GM18505 (cell line): ENCODE results near the gene GUCY2C.

Experiments used
- ATAC-seq: cut with Tn5 transposase; IDR thresholded peaks from one replicate; pipeline ENCODE4 v1.9.1; 2021; ENCODE audit not compliant: unreplicated experiment
- POLR2A ChIP-seq: IDR thresholded peaks from 4 replicates; pipeline ENCODE4 v1.6.1; 2011; ENCODE audit warnings: borderline replicate concordance; ENCODE audit not compliant: insufficient read depth, insufficient read length; ENCODE audit errors: extremely low read depth

Gene GUCY2C

DNA sequence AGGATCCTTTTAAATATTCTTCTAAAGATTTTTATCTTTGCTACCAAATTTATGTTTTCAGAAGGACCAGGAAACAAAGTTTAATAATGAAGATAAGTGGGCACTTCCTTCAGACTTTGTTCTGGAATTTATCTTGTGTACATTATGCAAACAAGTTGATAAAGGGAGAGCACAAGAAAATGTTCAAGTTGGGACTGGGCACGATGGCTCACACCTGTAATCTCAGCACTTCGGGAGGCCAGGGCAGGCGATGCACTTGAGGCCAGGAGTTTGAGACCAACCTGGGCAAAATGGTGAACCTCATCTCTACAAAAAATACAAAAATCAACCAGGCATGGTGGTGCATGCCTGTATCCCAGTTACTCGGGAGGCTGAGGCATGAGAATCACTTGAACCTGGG, 133.4 kb downstream of the GUCY2C start:
- no peak for ATAC-seq
- no peak for TF ChIP-seq POLR2A
